GM12864 (cell line): ENCODE measurements around the gene RPS6KA3.

Experiments
- DNase-seq: peaks from one replicate; pipeline ENCODE4 v3.0.0-alpha.2; 2011; ENCODE audit warnings: low read depth
- H3K4me3 ChIP-seq: 2 replicates; pipeline ENCODE4 v1.5.1; 2011; ENCODE audit warnings: mild to moderate bottlenecking, low read depth, low read length, control low read depth
- CTCF ChIP-seq: IDR thresholded peaks from 2 replicates; pipeline ENCODE4 v1.5.1; 2011; ENCODE audit warnings: low read depth, mild to moderate bottlenecking, moderate library complexity, low read length, control low read depth, inconsistent platforms; ENCODE audit errors: missing control alignments

The RPS6KA3 gene

GRCh38 chrX:20124964-20125363 is 141.7 kb downstream of the RPS6KA3 start:
- TF ChIP-seq CTCF, result no peak
- no peak overlapping the region for H3K4me3 ChIP-seq

GRCh38 chrX:20118065-20118824 is 148.5 kb downstream of the RPS6KA3 start:
- DNase-seq, result no peak
- TF ChIP-seq CTCF, result no peak
- no peak overlapping the region for H3K4me3 ChIP-seq

More at GRCh38 chrX:20124964-20125363, 141.7 kb downstream of the RPS6KA3 start:
- DNase-seq, result no peak

- no peak within 1 kb of the TSS for H3K4me3 ChIP-seq
- no peak for DNase-seq
- TF ChIP-seq CTCF, result no peak
Measured at GRCh38 chrX:20116577-20117240, 150.0 kb downstream of the RPS6KA3 start, which contains the start of gene MAP7D2. Gene MAP7D2, minus strand, starts transcription at chrX:20116907. Its CDS starts 28 bp downstream, at chrX:20116879.

- H3K4me3 ChIP-seq, result no peak overlapping the region
- DNase-seq, result no peak
Measured at GRCh38 chrX:20116087-20116576, 150.6 kb downstream of the RPS6KA3 start.

GRCh38 chrX:20112022-20112774 is 154.5 kb downstream of the RPS6KA3 start:
- DNase-seq, result no peak
- H3K4me3 ChIP-seq, result no peak overlapping the region
- no peak for TF ChIP-seq CTCF

More at GRCh38 chrX:20116087-20116576, 150.6 kb downstream of the RPS6KA3 start:
- no peak for TF ChIP-seq CTCF

GRCh38 chrX:20111271-20111670 is 155.4 kb downstream of the RPS6KA3 start:
- TF ChIP-seq CTCF, result no peak
- H3K4me3 ChIP-seq, result no peak overlapping the region
- no peak for DNase-seq
